ENCODE results near the gene FAM124B.

The FAM124B gene

DNA sequence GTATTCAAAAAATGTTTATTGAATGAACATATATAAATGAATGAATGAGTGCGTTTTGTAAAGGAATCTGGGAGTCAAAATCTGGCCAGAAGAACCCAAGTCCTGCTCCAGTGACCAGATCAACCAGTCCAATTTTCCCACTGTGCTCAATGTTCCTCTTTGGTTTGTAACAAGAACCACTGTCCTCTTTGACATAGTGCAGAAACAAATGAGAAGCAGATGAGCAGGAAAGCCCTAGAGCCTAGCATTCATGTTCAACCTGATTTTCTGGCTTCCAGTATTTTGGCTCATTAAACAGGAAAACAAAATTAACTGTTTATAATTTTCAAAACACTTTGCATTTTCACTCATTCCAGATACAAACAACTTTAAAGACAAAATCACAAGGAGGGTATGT lies 23.2 kb downstream of the FAM124B start:
- no peak overlapping the region for H3K9ac ChIP-seq (ENCODE audit: low read depth, low read length, poor library complexity, severe bottlenecking)
- no peak overlapping the region for H2AFZ ChIP-seq (ENCODE audit: low read length)
- H3K9me3 ChIP-seq (ENCODE audit: insufficient read depth, low read depth, low read length), result no peaks in the 10 kb centered on the region
- no peaks in the 10 kb centered on the region for H3K4me1 ChIP-seq (ENCODE audit: insufficient read depth, low read length, poor library complexity, severe bottlenecking)
- H3K4me2 ChIP-seq (ENCODE audit: low read depth, low read length, poor library complexity, severe bottlenecking), result no peak overlapping the region
- H4K20me1 ChIP-seq (ENCODE audit: insufficient read depth, low read length, poor library complexity, severe bottlenecking), result no peaks in the 10 kb centered on the region
- TF ChIP-seq, protein P1, sequence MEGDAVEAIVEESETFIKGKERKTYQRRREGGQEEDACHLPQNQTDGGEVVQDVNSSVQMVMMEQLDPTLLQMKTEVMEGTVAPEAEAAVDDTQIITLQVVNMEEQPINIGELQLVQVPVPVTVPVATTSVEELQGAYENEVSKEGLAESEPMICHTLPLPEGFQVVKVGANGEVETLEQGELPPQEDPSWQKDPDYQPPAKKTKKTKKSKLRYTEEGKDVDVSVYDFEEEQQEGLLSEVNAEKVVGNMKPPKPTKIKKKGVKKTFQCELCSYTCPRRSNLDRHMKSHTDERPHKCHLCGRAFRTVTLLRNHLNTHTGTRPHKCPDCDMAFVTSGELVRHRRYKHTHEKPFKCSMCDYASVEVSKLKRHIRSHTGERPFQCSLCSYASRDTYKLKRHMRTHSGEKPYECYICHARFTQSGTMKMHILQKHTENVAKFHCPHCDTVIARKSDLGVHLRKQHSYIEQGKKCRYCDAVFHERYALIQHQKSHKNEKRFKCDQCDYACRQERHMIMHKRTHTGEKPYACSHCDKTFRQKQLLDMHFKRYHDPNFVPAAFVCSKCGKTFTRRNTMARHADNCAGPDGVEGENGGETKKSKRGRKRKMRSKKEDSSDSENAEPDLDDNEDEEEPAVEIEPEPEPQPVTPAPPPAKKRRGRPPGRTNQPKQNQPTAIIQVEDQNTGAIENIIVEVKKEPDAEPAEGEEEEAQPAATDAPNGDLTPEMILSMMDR (conservative IDR thresholded peaks at IDR 0.05; ENCODE audit: low read length), result no peak
- TF ChIP-seq EZH2phosphoT487 (IDR thresholded peaks at IDR 0.05; ENCODE audit: borderline replicate concordance), result no peak
- peaks cover 30% of the 10 kb centered on the region for H3K36me3 ChIP-seq (ENCODE audit: insufficient read depth, low read length)
- H3K9me2 ChIP-seq (replicated peaks; ENCODE audit: low read depth, low read length), result no peaks in the 10 kb centered on the region
- H3K4me3 ChIP-seq (ENCODE audit: low read length, poor library complexity, severe bottlenecking), result no peak overlapping the region
- H3K27me3 ChIP-seq (ENCODE audit: insufficient read depth, low read length, poor library complexity, severe bottlenecking), result no peaks in the 10 kb centered on the region
- H3F3A ChIP-seq (ENCODE audit: low read depth), result no peaks in the 10 kb centered on the region
- H3K79me2 ChIP-seq (ENCODE audit: insufficient read depth, low read length), result peaks cover 22% of the 10 kb centered on the region

DNA sequence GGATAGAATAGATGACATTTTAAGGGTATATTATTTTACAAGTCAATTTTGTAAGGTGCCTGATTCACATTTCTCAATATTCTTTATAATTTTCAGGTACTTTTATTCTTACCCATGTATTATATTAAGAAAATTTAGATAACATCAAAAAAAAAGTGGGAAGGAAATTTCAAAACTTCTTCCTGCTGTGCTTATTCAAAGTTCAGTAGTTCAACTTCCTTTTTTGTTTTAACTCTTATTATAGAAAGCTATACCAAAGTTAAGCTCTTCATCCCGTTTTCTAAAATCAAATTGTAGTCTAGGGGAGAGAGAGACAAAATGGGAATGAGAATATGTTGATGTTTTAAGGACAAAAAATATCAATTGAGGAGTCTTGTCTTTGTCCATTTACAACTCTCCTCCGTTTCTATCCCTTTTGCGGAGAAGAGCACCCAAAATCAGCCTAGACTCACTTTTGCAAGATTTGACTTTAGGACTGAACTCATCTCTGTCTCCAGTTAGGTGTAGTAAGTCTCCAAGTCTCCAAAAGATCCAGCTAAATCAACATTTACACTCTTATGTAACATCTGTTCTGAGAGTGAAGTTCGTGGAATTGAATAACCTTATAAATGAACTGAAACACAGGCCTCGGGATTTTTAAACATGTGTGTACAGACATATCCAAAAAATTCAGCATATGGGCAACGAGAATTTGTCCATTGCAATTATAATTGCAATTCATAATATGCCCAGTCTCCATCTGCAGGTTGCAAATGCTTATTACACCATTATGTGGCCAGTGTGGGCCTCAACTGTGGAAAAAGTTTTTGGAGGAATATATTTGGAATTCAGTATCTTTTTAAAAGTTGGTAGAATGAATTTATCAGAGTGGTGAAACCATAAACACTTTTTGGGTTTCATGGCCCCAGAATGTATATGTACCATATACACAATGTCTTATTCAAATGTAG lies 23.9 kb downstream of the FAM124B start:
- no peaks in the 10 kb centered on the region for H3K27me3 ChIP-seq (ENCODE audit: insufficient read depth, low read length, poor library complexity, severe bottlenecking)
- H2AFZ ChIP-seq (ENCODE audit: low read length), result no peak overlapping the region
- H4K20me1 ChIP-seq (ENCODE audit: insufficient read depth, low read length, poor library complexity, severe bottlenecking), result no peaks in the 10 kb centered on the region
- no peaks in the 10 kb centered on the region for H3F3A ChIP-seq (ENCODE audit: low read depth)
- H3K4me3 ChIP-seq (ENCODE audit: low read length, poor library complexity, severe bottlenecking), result no peak overlapping the region
- H3K4me2 ChIP-seq (ENCODE audit: low read depth, low read length, poor library complexity, severe bottlenecking), result no peak overlapping the region
- TF ChIP-seq, protein P1 (conservative IDR thresholded peaks at IDR 0.05; ENCODE audit: low read length), result peak; percentile 53
- no peak for TF ChIP-seq EZH2phosphoT487 (IDR thresholded peaks at IDR 0.05; ENCODE audit: borderline replicate concordance)
- H3K9me2 ChIP-seq (replicated peaks; ENCODE audit: low read depth, low read length), result no peaks in the 10 kb centered on the region
- no peaks in the 10 kb centered on the region for H3K9me3 ChIP-seq (ENCODE audit: insufficient read depth, low read depth, low read length)
- H3K36me3 ChIP-seq (ENCODE audit: insufficient read depth, low read length), result peaks cover 30% of the 10 kb centered on the region
- no peaks in the 10 kb centered on the region for H3K4me1 ChIP-seq (ENCODE audit: insufficient read depth, low read length, poor library complexity, severe bottlenecking)
- no peak overlapping the region for H3K9ac ChIP-seq (ENCODE audit: low read depth, low read length, poor library complexity, severe bottlenecking)
- peaks cover 16% of the 10 kb centered on the region for H3K79me2 ChIP-seq (ENCODE audit: insufficient read depth, low read length)

DNA sequence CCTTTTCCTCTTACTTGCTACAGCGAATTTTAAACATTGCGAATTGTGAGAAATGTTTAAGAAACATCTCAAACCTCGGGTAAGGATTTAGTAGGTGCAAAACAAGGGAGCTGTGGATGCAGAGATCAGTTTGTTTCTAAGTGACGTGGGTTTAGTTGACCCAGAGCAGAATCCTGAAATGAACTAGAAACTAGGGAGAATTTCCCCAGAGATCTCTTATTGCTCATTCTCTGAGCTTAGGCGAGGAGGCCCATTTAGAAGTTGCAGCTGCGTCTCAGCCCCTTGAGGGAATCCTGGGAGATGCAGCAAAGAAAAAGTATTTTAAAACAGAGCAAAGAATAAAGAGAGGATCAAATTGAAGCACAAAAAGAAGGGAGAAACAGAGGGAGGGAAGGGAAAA lies 29.3 kb downstream of the FAM124B start:
- Histone ChIP-seq H3K4me2 (ENCODE audit: low read depth, low read length, poor library complexity, severe bottlenecking) (no peak overlapping the region), H3F3A (ENCODE audit: low read depth) (no peaks in the 10 kb centered on the region), H3K79me2 (ENCODE audit: insufficient read depth, low read length) (no peaks in the 10 kb centered on the region), H4K20me1 (ENCODE audit: insufficient read depth, low read length, poor library complexity, severe bottlenecking) (no peaks in the 10 kb centered on the region), H3K27me3 (ENCODE audit: insufficient read depth, low read length, poor library complexity, severe bottlenecking) (no peaks in the 10 kb centered on the region), H2AFZ (ENCODE audit: low read length) (no peak overlapping the region), H3K4me3 (ENCODE audit: low read length, poor library complexity, severe bottlenecking) (no peak overlapping the region), H3K9me3 (ENCODE audit: insufficient read depth, low read depth, low read length) (no peaks in the 10 kb centered on the region), H3K36me3 (ENCODE audit: insufficient read depth, low read length) (peaks cover 6% of the 10 kb centered on the region; the same call in 1 of the 2 replicates), H3K9me2 (replicated peaks; ENCODE audit: low read depth, low read length) (no peaks in the 10 kb centered on the region), H3K4me1 (ENCODE audit: insufficient read depth, low read length, poor library complexity, severe bottlenecking) (no peaks in the 10 kb centered on the region), H3K9ac (ENCODE audit: low read depth, low read length, poor library complexity, severe bottlenecking) (no peak overlapping the region)
- no peak for TF ChIP-seq EZH2phosphoT487 (IDR thresholded peaks at IDR 0.05; ENCODE audit: borderline replicate concordance)
- TF ChIP-seq, protein P1 (conservative IDR thresholded peaks at IDR 0.05; ENCODE audit: low read length), result no peak
